H1 (cell line): ENCODE measurements around the gene CMTM3. TPM values are rescaled to one million over a fixed set of nuclear protein-coding genes. Genes with fewer than 3 reads are reported as not detected.
"Not testable (repeated sequence)": the region's sequence is repeated elsewhere in the genome, so short reads cannot be mapped to it uniquely, and the experiment has no call there.

Source experiments
- CTCF ChIA-PET: fragments of 300-600 bp; sonication (Branson Sonifier 250); formaldehyde crosslinking; loops from one replicate; lab custom pipeline; 2021; ENCODE audit not compliant: partially characterized antibody; lab: Charles Lee
- POLR2A ChIA-PET: fragments of 300-600 bp; sonication (Branson Sonifier 250); formaldehyde crosslinking; loops from one replicate; lab custom pipeline; 2021; ENCODE audit warnings: inconsistent platforms; ENCODE audit not compliant: partially characterized antibody; lab: Charles Lee
- DNase-seq, 2 experiments: peaks; one replicate each; pipeline versions ENCODE4 v3.0.0 to v3.0.0-alpha.2; 2010 to 2022; ENCODE audit warnings: low spot score in 2 of 2, low read depth in 1 of 2, mixed read lengths in 1 of 2
- FAIRE-seq: peaks from 2 replicates; lab custom pipeline; 2011; peaks lifted over from hg19 to GRCh38; lab: Jason Lieb, UNC
- H2AFZ ChIP-seq: 2 replicates; pipeline ENCODE4 v1.8.1; 2012; ENCODE audit warnings: low read length, inconsistent platforms
- H2AK5ac ChIP-seq: 2 replicates; pipeline ENCODE4 v1.6.1; 2013; ENCODE audit warnings: low read depth, low read length
- H2BK120ac ChIP-seq: replicated peaks from 2 replicates; pipeline ENCODE3; 2013; ENCODE audit warnings: low read depth, low read length, inconsistent platforms
- H2BK12ac ChIP-seq: 2 replicates; pipeline ENCODE4 v1.6.1; 2013; ENCODE audit warnings: low read depth, low read length
- H2BK15ac ChIP-seq: 2 replicates; pipeline ENCODE4 v1.6.1; 2013; ENCODE audit warnings: low read length
- H2BK20ac ChIP-seq: 2 replicates; pipeline ENCODE4 v1.6.1; 2013; ENCODE audit warnings: low read length
- H2BK5ac ChIP-seq: 2 replicates; pipeline ENCODE4 v1.6.1; 2013; ENCODE audit warnings: low read depth, low read length
- H3K14ac ChIP-seq: 2 replicates; pipeline ENCODE4 v1.6.1; 2013; ENCODE audit warnings: inconsistent platforms; ENCODE audit not compliant: insufficient read length
- H3K18ac ChIP-seq: 2 replicates; pipeline ENCODE4 v1.6.1; 2013; ENCODE audit warnings: low read length; ENCODE audit errors: extremely low read depth
- H3K23ac ChIP-seq: 2 replicates; pipeline ENCODE4 v1.6.1; 2013; ENCODE audit warnings: inconsistent platforms; ENCODE audit not compliant: insufficient read length
- H3K23me2 ChIP-seq: 2 replicates; pipeline ENCODE4 v1.6.1; 2013; ENCODE audit warnings: low read depth, low read length
- H3K27ac ChIP-seq: 2 replicates; pipeline ENCODE4 v1.6.1; 2011; ENCODE audit warnings: low read depth, low read length, inconsistent platforms
- H3K27me3 ChIP-seq, 4 experiments: replicated peaks in 1 of 4; 1 replicate in 1 of 4; 2 replicates in 3 of 4; pipeline versions ENCODE4 v1.6.1 to v1.8.1; 2011 to 2013; ENCODE audit warnings: low read length in 3 of 4, mild to moderate bottlenecking in 3 of 4, inconsistent platforms in 2 of 4, mixed read lengths in 2 of 4, moderate library complexity in 1 of 4; ENCODE audit not compliant: control insufficient read depth in 3 of 4, insufficient read depth in 3 of 4; ENCODE audit errors: extremely low read depth in 1 of 4
- H3K36me3 ChIP-seq, 4 experiments: 2 replicates each; pipeline versions ENCODE4 v1.6.1 to v1.8.1; 2011 to 2013; ENCODE audit warnings: mild to moderate bottlenecking in 4 of 4, low read length in 3 of 4, moderate library complexity in 2 of 4, control low read depth in 1 of 4, inconsistent platforms in 1 of 4; ENCODE audit not compliant: insufficient read depth in 4 of 4, control insufficient read depth in 2 of 4
- H3K4ac ChIP-seq: replicated peaks from 2 replicates; pipeline ENCODE3; 2013; ENCODE audit warnings: low read length, low read depth, mixed read lengths, inconsistent platforms; ENCODE audit not compliant: insufficient read length
- H3K4me1 ChIP-seq, 4 experiments: replicated peaks in 1 of 4; 1 replicate in 1 of 4; 2 replicates in 3 of 4; pipeline versions ENCODE4 v1.6.1 to v1.8.1; 2011 to 2013; ENCODE audit warnings: low read length in 3 of 4, inconsistent platforms in 2 of 4, mixed read lengths in 1 of 4; ENCODE audit not compliant: insufficient read depth in 4 of 4, control insufficient read depth in 3 of 4
- H3K4me2 ChIP-seq, 2 experiments: 2 replicates each; pipeline versions ENCODE4 v1.6.1 to v1.8.1; 2011 to 2013; ENCODE audit warnings: low read depth in 2 of 2, low read length in 2 of 2, control low read depth in 1 of 2, inconsistent platforms in 1 of 2, mild to moderate bottlenecking in 1 of 2; ENCODE audit not compliant: insufficient read depth in 1 of 2
- H3K4me3 ChIP-seq, 4 experiments: fragments of 200-600, 300-600 bp in 1 of 4; sonication (generic), shearing (Covaris generic), sonication (Bioruptor Twin) in 1 of 4; 2 replicates each; pipeline versions ENCODE4 v1.5.1 to v1.8.1; 2011 to 2016; ENCODE audit warnings: low read length in 4 of 4, low read depth in 3 of 4, control low read depth in 2 of 4, inconsistent platforms in 2 of 4, mild to moderate bottlenecking in 2 of 4, mixed read lengths in 1 of 4, moderate library complexity in 1 of 4; ENCODE audit not compliant: insufficient read depth in 2 of 4; ENCODE audit errors: extremely low read depth in 1 of 4
- H3K56ac ChIP-seq: replicated peaks from 2 replicates; pipeline ENCODE3; 2013; ENCODE audit warnings: low read depth, mild to moderate bottlenecking, mixed read lengths, low read length, inconsistent platforms; ENCODE audit not compliant: insufficient read length
- H3K79me1 ChIP-seq: 2 replicates; pipeline ENCODE4 v1.6.1; 2013; ENCODE audit warnings: low read depth, low read length, control low read depth
- H3K79me2 ChIP-seq, 2 experiments: 2 replicates each; pipeline versions ENCODE4 v1.6.1 to v1.8.1; 2012 to 2013; ENCODE audit warnings: low read length in 2 of 2, mild to moderate bottlenecking in 2 of 2, inconsistent platforms in 1 of 2; ENCODE audit not compliant: insufficient read depth in 2 of 2, control insufficient read depth in 1 of 2
- H3K9ac ChIP-seq, 4 experiments: replicated peaks in 1 of 4; 1 replicate in 1 of 4; 2 replicates in 3 of 4; pipeline versions ENCODE4 v1.6.1 to v1.8.1; 2011 to 2013; ENCODE audit warnings: low read depth in 3 of 4, low read length in 3 of 4, control low read depth in 2 of 4, mild to moderate bottlenecking in 2 of 4, moderate library complexity in 2 of 4, inconsistent platforms in 1 of 4; ENCODE audit errors: extremely low read depth in 1 of 4
- H3K9me3 ChIP-seq, 2 experiments: 2 replicates each; pipeline versions ENCODE4 v1.6.1 to v1.8.1; 2012 to 2013; ENCODE audit warnings: mild to moderate bottlenecking in 2 of 2, moderate library complexity in 2 of 2, control low read depth in 1 of 2, inconsistent platforms in 1 of 2, low read depth in 1 of 2, low read length in 1 of 2, mixed read lengths in 1 of 2; ENCODE audit not compliant: insufficient read depth in 2 of 2
- H4K20me1 ChIP-seq, 2 experiments: replicated peaks in 1 of 2; 2 replicates each; pipeline versions ENCODE3 to v1.8.1; 2011 to 2013; ENCODE audit warnings: inconsistent platforms in 2 of 2, low read length in 2 of 2, mild to moderate bottlenecking in 1 of 2; ENCODE audit not compliant: insufficient read depth in 2 of 2, control insufficient read depth in 1 of 2
- H4K5ac ChIP-seq: 2 replicates; pipeline ENCODE4 v1.6.1; 2013; ENCODE audit warnings: low read length, low read depth, mixed read lengths, inconsistent platforms; ENCODE audit not compliant: insufficient read length
- H4K8ac ChIP-seq: 2 replicates; pipeline ENCODE4 v1.8.0; 2013; ENCODE audit warnings: mild to moderate bottlenecking, moderate library complexity, low read length, inconsistent platforms; ENCODE audit not compliant: insufficient read depth; ENCODE audit errors: extremely low read depth
- H4K91ac ChIP-seq: replicated peaks from 2 replicates; pipeline ENCODE3; 2013; ENCODE audit warnings: low read length, mixed read lengths, inconsistent platforms; ENCODE audit not compliant: insufficient read length
- CTCF ChIP-seq, 3 experiments: IDR thresholded peaks; 1 replicate in 2 of 3; 2 replicates in 1 of 3; pipeline versions ENCODE4 v1.5.1 to v1.6.1; 2011; ENCODE audit warnings: low read length in 3 of 3, mild to moderate bottlenecking in 3 of 3, inconsistent platforms in 2 of 3, low read depth in 1 of 3, moderate library complexity in 1 of 3; ENCODE audit not compliant: insufficient read depth in 1 of 3; ENCODE audit errors: control extremely low read depth in 1 of 3
- MAX ChIP-seq: IDR thresholded peaks from 2 replicates; pipeline ENCODE4 v1.6.1; 2012; ENCODE audit warnings: inconsistent platforms
- WGBS, 2 experiments: shearing (Covaris generic) in 1 of 2; methylation state at CpG; one replicate each; pipeline versions ENCODE4 v1.1.6 to v1.1.7; 2013 to 2015; ENCODE audit warnings: low lambda C conversion rate in 2 of 2, mixed read lengths in 2 of 2, inconsistent platforms in 1 of 2, low coverage in 1 of 2, missing lambda C conversion rate in 1 of 2; ENCODE audit not compliant: insufficient replicate concordance in 2 of 2, insufficient coverage in 1 of 2, insufficient read length in 1 of 2; ENCODE audit errors: extremely low coverage in 1 of 2, missing lambda C conversion rate in 1 of 2; 5-methylcytosine and 5-hydroxymethylcytosine counted together
- polyA plus RNA-seq, 7 experiments: library from polyadenylated mRNA; depleted of rRNA in 3 of 7; stranded (reverse) in 5 of 7; unstranded in 2 of 7; fragments of >200 nt in 5 of 7; fragments of 200-250 nt in 2 of 7; gene quantifications; 1 replicate in 5 of 7; 2 replicates in 1 of 7; 4 replicates in 1 of 7; pipeline versions ENCODE4 v1.2.1 to v1.2.3, GENCODE V29; 2011 to 2013; ENCODE audit warnings: missing spikeins in 2 of 7, mixed read lengths in 2 of 7
- total RNA-seq: library from RNA; stranded (reverse); fragmentation: NEBNext Ultra II Directional; extraction: Animal tissue kit (Norgen Biotek cat#: 25700); gene quantifications from 2 replicates; pipeline ENCODE4 v1.2.1, GENCODE V29; 2021

Gene CMTM3
- total and polyA plus RNA-seq, 2 of the 8 experiments (the other 6 are each of a cell fraction or from before 2014, with no cell fraction given): 24.7 to 24.8 TPM

GRCh38 chr16:66594739-66595138 is 9.8 kb upstream of the CMTM3 start (continued):
- TF ChIP-seq MAX: no peak
- TF ChIP-seq CTCF (IDR thresholded peaks at IDR 0.05; ENCODE audit: control extremely low read depth in 1 of 3, insufficient read depth in 1 of 3, low read depth in 1 of 3, low read length in 3 of 3): no peak

GRCh38 chr16:66596559-66596958 is 7.9 kb upstream of the CMTM3 start:
- not testable (repeated sequence) for H4K5ac ChIP-seq, H3K79me1 ChIP-seq, H2AFZ ChIP-seq, H3K18ac ChIP-seq, H3K36me3 ChIP-seq, H3K27ac ChIP-seq, H3K56ac ChIP-seq, H3K27me3 ChIP-seq, H2BK15ac ChIP-seq, H2BK5ac ChIP-seq, H2BK20ac ChIP-seq, H3K4ac ChIP-seq, H2BK120ac ChIP-seq, DNase-seq, H3K23ac ChIP-seq, H4K20me1 ChIP-seq, H3K9ac ChIP-seq, H3K4me2 ChIP-seq, H4K91ac ChIP-seq, H4K8ac ChIP-seq, H3K4me1 ChIP-seq, H3K14ac ChIP-seq, H3K23me2 ChIP-seq, FAIRE-seq, H2BK12ac ChIP-seq, H3K79me2 ChIP-seq, H3K9me3 ChIP-seq, H2AK5ac ChIP-seq, H3K4me3 ChIP-seq
- ChIA-PET CTCF (interaction anchor here (0.9 to 2.2 kb wide), 3 partner anchors 11 to 18 kb away, joined by 3 to 12 read pairs (median 3); no protein-coding TSS in a partner anchor), POLR2A (interaction anchor here (1.2 kb wide), 1 partner anchor 47 kb away, joined by 3 read pairs; no protein-coding TSS in a partner anchor)
- 100% methylated on average over 4 of the region's 4 CpGs; no CpG with 5 or more reads in 1 of the 2 experiments for WGBS, 2 experiments
